Superior temporal gyrus (tissue), 1 donor: ENCODE data around the gene N4BP2.
"Not testable (repeated sequence)": the region's sequence is repeated elsewhere in the genome, so short reads cannot be mapped to it uniquely, and the experiment has no call there.

ENCODE experiments used
- DNase-seq: peaks from one replicate; pipeline ENCODE4 v3.0.0-alpha.2; 2016; ENCODE audit errors: extremely low spot score

The N4BP2 gene

GRCh38 chr4:40087799-40088366 lies 31.2 kb downstream of the N4BP2 start:
- no peak for DNase-seq

- DNase-seq = not testable (repeated sequence)
These were observed 36.8 kb downstream of the N4BP2 start for GRCh38 chr4:40093400-40093799.

- DNase-seq = no peak
These were observed 42.4 kb downstream of the N4BP2 start for GRCh38 chr4:40099010-40099409.

GRCh38 chr4:40107150-40107549 lies 50.5 kb downstream of the N4BP2 start:
- DNase-seq = not testable (repeated sequence)

- no peak for DNase-seq
These were observed 55.6 kb downstream of the N4BP2 start for GRCh38 chr4:40112027-40112792.

GRCh38 chr4:40114206-40114605 lies 57.6 kb downstream of the N4BP2 start:
- DNase-seq = no peak

- no peak for DNase-seq
These were observed 62.2 kb downstream of the N4BP2 start for GRCh38 chr4:40118861-40119260.

GRCh38 chr4:40119344-40119743 lies 62.7 kb downstream of the N4BP2 start:
- peak; percentile 4 for DNase-seq

- DNase-seq = no peak
These were observed 64.9 kb downstream of the N4BP2 start for GRCh38 chr4:40121515-40121914.

- DNase-seq = no peak
These were observed 66.3 kb downstream of the N4BP2 start for GRCh38 chr4:40122941-40123340.

GRCh38 chr4:40124690-40125089 lies 68.0 kb downstream of the N4BP2 start:
- no peak for DNase-seq

GRCh38 chr4:40130401-40131036 lies 73.9 kb downstream of the N4BP2 start:
- no peak for DNase-seq

- DNase-seq = no peak
These were observed 76.2 kb downstream of the N4BP2 start for GRCh38 chr4:40132816-40133215.

GRCh38 chr4:40134206-40134917 lies 77.7 kb downstream of the N4BP2 start:
- no peak for DNase-seq

- DNase-seq = not testable (repeated sequence)
These were observed 79.6 kb downstream of the N4BP2 start for GRCh38 chr4:40136202-40136601.

- DNase-seq = no peak
These were observed 83.5 kb downstream of the N4BP2 start for GRCh38 chr4:40140196-40140595.

GRCh38 chr4:40140597-40140996 lies 83.9 kb downstream of the N4BP2 start:
- DNase-seq = not testable (repeated sequence)

GRCh38 chr4:40143926-40144508 lies 87.4 kb downstream of the N4BP2 start:
- DNase-seq = no peak

- no peak for DNase-seq
These were observed 88.1 kb downstream of the N4BP2 start for GRCh38 chr4:40144716-40145115.

- DNase-seq = not testable (repeated sequence)
These were observed 90.8 kb downstream of the N4BP2 start for GRCh38 chr4:40147490-40147889.

- peak; percentile 64 for DNase-seq
These were observed 93.3 kb downstream of the N4BP2 start for GRCh38 chr4:40149960-40150385.

- no peak for DNase-seq
These were observed 94.3 kb downstream of the N4BP2 start for GRCh38 chr4:40150932-40151331.
